ENCODE measurements around the gene TPSD1. TPM values are rescaled to one million over a fixed set of nuclear protein-coding genes. Genes with fewer than 3 reads are reported as not detected.
"Not testable (repeated sequence)": the region's sequence is repeated elsewhere in the genome, so short reads cannot be mapped to it uniquely, and the experiment has no call there.

TPSD1 gene
- total RNA-seq, 1 experiment from 2014 or later = not detected

DNA sequence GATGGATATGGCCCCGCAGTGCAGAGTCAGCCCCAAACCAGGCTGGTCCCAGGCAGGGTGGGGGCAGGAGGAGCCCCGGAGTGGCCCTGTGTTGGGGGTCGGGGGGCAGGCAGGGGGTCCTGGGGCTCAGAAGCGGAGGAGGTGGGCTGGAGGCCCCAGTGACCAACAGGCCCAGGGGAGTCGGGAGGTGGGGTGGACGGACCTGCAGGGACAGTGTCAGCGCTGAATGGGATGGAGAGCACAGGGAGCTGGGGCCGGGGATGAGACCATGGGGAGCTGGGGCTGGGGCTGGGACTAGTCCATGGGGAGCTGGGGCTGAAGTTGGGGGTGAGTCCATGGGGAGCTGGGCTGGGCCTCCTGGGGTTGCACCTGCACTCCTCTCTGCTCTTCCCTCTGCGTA is 16.3 kb upstream of the TPSD1 start:
- not testable (repeated sequence) for H2BK5ac ChIP-seq (ENCODE audit: insufficient read length, low read length); H3K9me3 Mint-ChIP-seq; H2AFZ ChIP-seq (ENCODE audit: low read length); H2BK12ac ChIP-seq (ENCODE audit: insufficient read length, low read depth, low read length); H3K14ac ChIP-seq (ENCODE audit: insufficient read depth, low read length); H3K4me1 ChIP-seq (ENCODE audit: insufficient read depth, low read length); H3K27ac ChIP-seq (ENCODE audit: insufficient read length, low read depth, low read length); H3K4ac ChIP-seq (ENCODE audit: low read depth, low read length); H4K5ac ChIP-seq (ENCODE audit: insufficient read length, low read depth, low read length); H3K23ac ChIP-seq (ENCODE audit: insufficient read length, low read depth, low read length); H3K4me3 Mint-ChIP-seq; H4K8ac ChIP-seq (replicated peaks; ENCODE audit: insufficient read length, low read depth, low read length); H3K36me3 Mint-ChIP-seq (ENCODE audit: insufficient read depth in 1 of 3, low read depth in 3 of 3); H3K23me2 ChIP-seq (ENCODE audit: insufficient read length, low read depth, low read length, poor library complexity, severe bottlenecking); H3K79me1 ChIP-seq (ENCODE audit: insufficient read depth, low read depth, low read length, poor library complexity, severe bottlenecking); H2AK5ac ChIP-seq (ENCODE audit: insufficient read length, low read length); H3T11ph ChIP-seq (ENCODE audit: low read length); H3K9ac ChIP-seq (ENCODE audit: extremely low read depth, insufficient read length, low read length); H3K79me2 ChIP-seq (ENCODE audit: insufficient read depth, low read length); H2BK15ac ChIP-seq (ENCODE audit: low read depth, low read length); H3K18ac ChIP-seq (ENCODE audit: insufficient read length, low read depth, low read length); H4K20me1 ChIP-seq (ENCODE audit: control insufficient read depth, insufficient read depth, insufficient read length); H3K4me1 Mint-ChIP-seq; H2BK120ac ChIP-seq (ENCODE audit: low read depth, low read length, poor library complexity, severe bottlenecking); H3K27me3 ChIP-seq (ENCODE audit: insufficient read depth, low read length); H3K4me2 ChIP-seq (ENCODE audit: insufficient read depth, insufficient read length, low read length); H3K56ac ChIP-seq (ENCODE audit: insufficient read length, low read depth, low read length); H3K9me3 ChIP-seq (ENCODE audit: control insufficient read depth, low read depth, low read length); H3K27ac Mint-ChIP-seq; H2BK20ac ChIP-seq (ENCODE audit: low read depth, low read length, poor library complexity, severe bottlenecking); DNase-seq; H4K91ac ChIP-seq (ENCODE audit: insufficient read length, low read depth, low read length)
- peaks cover 22% of the 10 kb centered on the region for H3K27me3 Mint-ChIP-seq (ENCODE audit: low read depth)
- WGBS (ENCODE audit: extremely low coverage, insufficient read length, low lambda C conversion rate) = no CpG with 5 or more reads among the region's 9 CpGs

GRCh38 chr16:1240436-1240835 is 15.4 kb upstream of the TPSD1 start, which contains the start of gene TPSAB1:
TSS of gene TPSAB1 (plus strand) at chr16:1240705. CDS start at chr16:1240939, 234 bp downstream.
- not testable (repeated sequence) for H3K27ac ChIP-seq (ENCODE audit: insufficient read length, low read depth, low read length); H3K27ac Mint-ChIP-seq; H3K18ac ChIP-seq (ENCODE audit: insufficient read length, low read depth, low read length); H2AFZ ChIP-seq (ENCODE audit: low read length); H3K9me3 ChIP-seq (ENCODE audit: control insufficient read depth, low read depth, low read length); H3K14ac ChIP-seq (ENCODE audit: insufficient read depth, low read length); H2BK120ac ChIP-seq (ENCODE audit: low read depth, low read length, poor library complexity, severe bottlenecking); H3K23me2 ChIP-seq (ENCODE audit: insufficient read length, low read depth, low read length, poor library complexity, severe bottlenecking); H4K5ac ChIP-seq (ENCODE audit: insufficient read length, low read depth, low read length); H4K20me1 ChIP-seq (ENCODE audit: control insufficient read depth, insufficient read depth, insufficient read length); H3K9ac ChIP-seq (ENCODE audit: extremely low read depth, insufficient read length, low read length); H2BK5ac ChIP-seq (ENCODE audit: insufficient read length, low read length); H3K4me3 Mint-ChIP-seq; H4K91ac ChIP-seq (ENCODE audit: insufficient read length, low read depth, low read length); H2BK20ac ChIP-seq (ENCODE audit: low read depth, low read length, poor library complexity, severe bottlenecking); H3K9me3 Mint-ChIP-seq; H3K56ac ChIP-seq (ENCODE audit: insufficient read length, low read depth, low read length); DNase-seq; H3K79me1 ChIP-seq (ENCODE audit: insufficient read depth, low read depth, low read length, poor library complexity, severe bottlenecking); H3K4me1 ChIP-seq (ENCODE audit: insufficient read depth, low read length); H2AK5ac ChIP-seq (ENCODE audit: insufficient read length, low read length); H3K36me3 Mint-ChIP-seq (ENCODE audit: insufficient read depth in 1 of 3, low read depth in 3 of 3); H3K79me2 ChIP-seq (ENCODE audit: insufficient read depth, low read length); H2BK15ac ChIP-seq (ENCODE audit: low read depth, low read length); H3K23ac ChIP-seq (ENCODE audit: insufficient read length, low read depth, low read length); H3T11ph ChIP-seq (ENCODE audit: low read length); H4K8ac ChIP-seq (replicated peaks; ENCODE audit: insufficient read length, low read depth, low read length); H3K27me3 ChIP-seq (ENCODE audit: insufficient read depth, low read length); H3K4ac ChIP-seq (ENCODE audit: low read depth, low read length); H3K4me2 ChIP-seq (ENCODE audit: insufficient read depth, insufficient read length, low read length); H2BK12ac ChIP-seq (ENCODE audit: insufficient read length, low read depth, low read length)
- no CpG with 5 or more reads among the region's 12 CpGs for WGBS (ENCODE audit: extremely low coverage, insufficient read length, low lambda C conversion rate)
- peaks cover 30% of the 10 kb centered on the region for H3K27me3 Mint-ChIP-seq (ENCODE audit: low read depth)
- H3K4me1 Mint-ChIP-seq = peaks cover 0 to 12% of the 10 kb centered on the region in 2 experiments; a peak in 3 of 4 replicates
